ENCODE measurements around the gene CELF4. TPM values are rescaled to one million over a fixed set of nuclear protein-coding genes. Genes with fewer than 3 reads are reported as not detected.

Gene CELF4
- polyA plus RNA-seq, 1 donor: 2.9 TPM

DNA sequence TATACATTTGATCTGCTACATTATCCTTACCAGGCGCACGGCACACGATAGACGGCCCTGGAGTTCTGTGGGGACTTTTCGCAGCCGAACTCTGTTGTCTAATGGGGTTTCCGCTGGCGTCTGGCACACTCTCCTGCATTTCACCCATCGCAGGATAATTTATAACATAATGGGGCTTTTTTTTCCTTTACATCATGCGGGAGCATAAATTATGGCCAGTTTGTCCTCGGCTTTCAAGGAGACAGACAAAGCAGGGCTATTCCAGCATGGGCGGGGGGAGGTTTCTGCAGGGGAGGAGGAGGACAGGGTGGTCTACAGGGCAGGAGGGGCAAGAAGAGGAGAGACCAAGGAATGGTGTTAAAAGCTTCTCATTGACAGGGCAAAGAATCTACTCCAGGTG lies 279.8 kb downstream of the CELF4 start:
- no peak for DNase-seq

DNA sequence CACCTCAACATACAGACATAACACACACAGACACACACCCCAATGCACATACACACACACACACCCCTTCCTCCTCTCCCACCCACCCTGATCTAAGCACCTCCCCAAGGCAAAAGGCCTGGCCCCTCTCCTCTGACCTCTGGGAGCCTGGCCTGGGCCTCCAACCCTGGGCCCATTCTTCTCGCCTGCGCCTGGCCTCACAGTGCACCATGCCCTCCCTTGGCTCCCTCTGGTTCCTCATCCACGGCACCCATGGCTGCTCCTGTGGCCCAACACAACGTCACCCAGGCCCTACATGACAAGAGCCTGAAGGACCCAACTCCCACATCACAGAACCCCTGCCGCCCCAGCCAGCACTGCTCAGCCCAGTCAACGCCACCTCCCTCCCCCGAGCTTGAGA lies 281.3 kb downstream of the CELF4 start:
- DNase-seq: no peak

DNA sequence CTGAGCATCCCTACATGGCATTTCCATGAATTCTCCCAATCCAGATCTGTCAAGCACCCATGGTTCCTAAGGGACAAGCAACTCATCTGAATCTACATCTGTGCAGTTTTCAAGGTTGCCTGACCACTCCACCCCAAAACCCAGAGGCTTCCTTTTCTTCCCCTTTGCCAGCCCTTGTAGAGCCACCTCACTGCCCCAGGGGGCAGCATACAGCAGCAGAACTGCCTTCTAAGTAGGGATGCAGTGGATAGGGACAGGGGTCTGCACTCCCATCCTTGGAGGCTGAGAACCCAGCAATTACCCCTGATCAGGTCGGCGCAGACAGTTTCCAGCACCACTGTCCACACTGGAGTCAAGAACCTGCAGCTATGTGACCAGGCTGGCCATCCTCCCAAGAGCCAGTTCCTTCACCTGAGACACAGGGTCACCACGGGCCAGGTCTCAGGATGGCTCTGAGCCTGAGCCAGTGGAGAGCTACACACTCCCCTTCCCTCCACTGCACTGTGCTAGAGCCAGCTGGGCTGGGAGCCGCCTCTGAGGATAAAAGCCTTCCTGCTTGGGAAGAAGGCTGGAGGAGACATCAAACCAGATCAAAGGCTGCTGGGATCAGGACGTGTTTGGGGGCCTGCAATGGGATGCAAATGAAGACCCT lies 283.1 kb downstream of the CELF4 start:
- no peak for DNase-seq

DNA sequence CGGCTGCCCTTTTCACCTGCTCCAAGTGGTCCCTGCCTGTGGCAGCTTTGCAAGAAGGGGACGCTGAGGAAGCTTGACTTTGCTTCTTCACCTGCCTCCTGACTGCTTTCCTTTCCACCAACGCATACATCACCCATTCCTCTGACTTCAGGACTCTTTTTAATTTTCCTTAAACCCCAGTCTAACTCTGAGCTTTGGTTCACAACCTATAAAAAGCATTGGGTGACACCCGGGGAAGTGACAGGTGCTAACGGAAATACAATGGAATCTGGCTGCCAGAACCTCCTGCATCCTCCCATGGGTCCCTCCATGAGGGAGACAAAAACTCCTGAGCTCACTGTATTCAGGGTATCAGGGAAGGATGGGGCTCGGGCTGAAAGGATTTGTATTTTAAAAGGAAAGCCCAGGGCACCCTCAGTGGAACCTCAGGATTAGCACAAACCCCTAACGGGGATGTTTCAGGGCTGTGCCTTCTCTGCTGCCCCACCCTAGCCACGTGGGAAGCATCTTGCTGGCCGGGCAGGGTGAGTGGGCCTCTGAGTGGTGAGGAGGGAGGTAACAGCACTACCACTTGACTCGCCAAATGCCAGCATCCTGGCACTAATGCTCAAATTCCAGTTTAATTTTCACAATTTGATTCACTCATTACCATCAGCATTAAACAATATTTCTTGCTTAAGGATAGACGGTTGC lies 284.8 kb downstream of the CELF4 start:
- no peak for DNase-seq

DNA sequence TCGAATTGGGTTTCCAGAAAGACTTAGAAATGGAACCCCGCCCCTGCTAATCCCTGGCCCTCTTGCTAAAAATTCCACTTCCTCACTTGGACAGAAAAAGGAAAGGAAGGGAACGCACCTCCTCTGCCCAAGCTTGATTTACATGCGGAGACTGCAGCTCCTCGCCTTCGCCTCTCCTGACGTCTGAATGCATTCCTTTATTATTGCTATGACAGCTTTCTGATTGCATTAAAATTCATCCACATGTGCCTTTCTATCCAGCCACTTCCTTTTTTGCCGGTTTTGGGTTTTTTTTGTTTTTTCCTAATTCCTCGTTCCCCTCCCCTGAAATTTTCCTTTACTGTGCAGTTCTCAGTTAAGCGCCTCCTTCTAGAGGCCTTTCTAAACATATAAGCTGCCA lies 287.8 kb downstream of the CELF4 start:
- DNase-seq: no peak

DNA sequence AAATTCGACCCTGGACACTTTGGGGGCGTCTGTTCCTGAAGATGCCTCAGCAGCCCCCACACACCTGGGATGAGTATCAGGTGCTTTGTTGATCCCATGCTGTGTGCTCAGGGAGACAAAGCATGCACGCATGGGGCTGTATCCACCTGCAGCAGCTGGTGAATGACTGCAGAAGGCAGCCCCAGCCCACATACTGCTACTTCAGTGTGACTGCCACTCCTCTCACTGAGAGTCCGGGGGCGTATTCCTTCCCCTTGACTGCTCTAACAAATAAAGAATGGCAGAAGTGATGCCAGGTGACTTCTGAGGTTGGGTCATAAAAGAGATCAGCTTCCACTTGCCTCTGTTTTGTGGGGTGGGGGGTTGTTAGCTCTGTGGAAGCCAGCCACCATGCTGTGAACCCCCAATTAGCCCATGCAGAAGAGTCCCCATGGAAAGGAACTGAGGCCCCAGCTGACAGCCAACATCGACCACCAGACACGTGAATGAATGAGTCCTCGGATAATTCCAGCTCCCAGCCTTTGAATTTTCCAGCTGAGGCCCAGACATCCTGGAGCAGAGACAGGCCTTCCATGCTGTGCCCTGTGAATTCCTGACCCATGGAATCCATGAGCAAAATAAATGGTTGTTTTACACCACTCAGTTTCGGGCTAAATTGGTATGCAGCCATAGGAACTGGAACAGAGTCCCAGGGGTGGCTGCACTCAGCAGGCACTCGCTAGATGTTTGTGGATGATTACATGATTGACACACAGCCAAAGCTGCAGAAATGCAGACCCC lies 289.3 kb downstream of the CELF4 start:
- DNase-seq: no peak

DNA sequence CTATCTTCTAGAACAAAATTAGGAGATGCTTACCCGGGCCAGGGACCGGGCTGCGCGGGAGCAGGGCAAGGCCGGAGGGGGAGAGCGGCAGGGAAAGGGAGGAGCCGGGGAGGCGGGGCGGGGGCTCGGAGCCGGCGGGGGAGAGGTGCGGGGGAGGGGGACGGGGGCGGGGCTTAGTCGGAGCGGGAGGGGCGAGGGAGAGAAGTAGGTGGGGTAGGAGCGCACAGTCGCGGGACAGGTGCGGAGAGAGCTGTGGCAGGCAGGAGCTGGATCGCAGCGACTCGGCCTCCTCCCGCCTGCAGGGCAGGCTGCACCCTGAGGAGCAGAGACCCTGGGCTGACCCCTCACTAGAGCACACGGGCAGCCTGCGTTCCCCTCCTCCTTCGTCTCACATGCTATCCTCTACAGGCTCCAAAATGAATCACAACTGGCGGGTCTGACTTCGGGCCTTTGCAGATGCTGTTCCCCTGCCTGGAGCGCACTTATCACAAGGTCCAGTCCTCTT lies 290.3 kb downstream of the CELF4 start:
- no peak for DNase-seq

DNA sequence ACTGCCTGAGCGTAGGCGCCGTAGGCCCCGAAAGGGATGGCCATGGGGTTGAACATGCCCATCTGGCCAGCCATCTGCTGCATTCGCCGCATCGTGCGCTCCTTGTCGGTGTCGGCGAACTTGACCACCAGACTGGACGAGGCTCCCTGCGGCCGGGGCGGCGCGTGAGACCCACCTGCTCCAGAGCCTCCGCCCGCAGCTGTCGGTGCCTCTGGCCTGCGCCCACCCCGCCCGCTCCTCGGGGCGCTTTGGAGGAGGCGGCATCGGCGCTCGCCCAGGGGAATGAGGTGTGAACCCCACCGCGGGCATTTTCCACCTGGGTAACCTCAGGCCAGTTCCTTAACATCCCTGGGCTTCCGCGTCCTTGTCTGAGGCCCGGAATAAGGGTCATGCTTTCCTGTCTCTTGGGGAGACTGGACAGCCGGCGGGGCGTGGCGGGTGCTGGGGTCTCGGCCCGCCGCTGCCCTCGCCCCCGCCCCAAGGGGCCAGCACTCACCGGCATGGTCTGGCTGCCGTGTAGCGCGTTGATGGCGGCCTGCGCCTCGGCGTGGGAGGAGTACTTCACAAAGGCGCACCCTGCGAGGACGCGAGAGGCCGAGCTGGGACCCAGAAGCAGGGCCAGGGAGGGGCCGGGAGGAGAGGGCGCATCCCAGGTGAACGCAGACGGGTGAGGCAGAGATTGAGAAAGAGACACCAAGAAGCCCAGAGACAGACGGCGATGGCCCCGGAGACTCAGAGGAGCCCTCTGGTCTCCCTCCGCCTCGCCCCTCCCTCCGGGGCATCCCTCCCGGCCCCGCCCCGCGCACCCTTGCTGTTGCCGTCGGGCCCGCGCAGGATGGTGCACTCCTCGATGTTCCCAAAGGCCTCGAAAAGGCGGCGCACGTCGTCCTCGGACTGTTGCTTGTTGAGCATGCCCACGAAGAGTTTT lies 291.0 kb downstream of the CELF4 start:
- no peak for DNase-seq

DNA sequence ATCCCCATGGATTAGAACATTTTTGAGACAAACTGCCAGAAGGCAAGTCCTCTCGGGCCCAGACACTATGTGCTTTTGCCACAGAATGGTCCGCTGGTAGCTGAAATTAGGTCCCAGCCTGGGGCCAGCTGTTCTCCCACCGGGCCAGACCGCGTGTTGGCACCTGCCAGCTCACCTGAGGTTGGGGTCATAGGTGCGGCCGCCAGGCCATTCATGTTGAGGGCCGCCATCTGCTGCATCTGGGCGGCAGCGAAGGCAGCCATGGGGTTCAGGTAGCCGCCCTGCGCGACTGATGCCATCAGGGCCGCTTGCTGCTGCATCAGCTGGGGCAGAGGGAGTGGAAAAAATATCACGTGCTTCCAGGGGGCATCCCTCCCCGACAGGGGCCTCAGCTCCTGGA lies 292.8 kb downstream of the CELF4 start:
- no peak for DNase-seq

DNA sequence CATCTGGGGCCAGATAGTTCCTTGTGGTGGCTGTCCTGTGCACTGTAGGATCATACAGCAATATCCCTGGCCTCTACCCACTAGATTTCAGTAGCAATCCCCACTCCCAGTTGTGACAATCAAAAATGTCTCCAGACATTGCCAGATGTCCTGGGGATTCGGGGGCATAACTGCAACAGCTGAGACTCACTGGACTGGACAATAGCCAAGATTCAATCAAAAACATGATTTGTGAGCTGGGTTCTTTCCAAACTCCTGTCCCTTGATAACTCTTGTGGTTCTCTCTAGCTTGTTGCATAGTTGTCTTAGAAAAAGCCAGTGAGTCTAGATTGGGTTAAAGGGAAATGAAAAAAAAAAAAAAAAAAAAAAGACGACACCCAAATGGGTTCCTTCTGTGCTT lies 293.4 kb downstream of the CELF4 start:
- no peak for DNase-seq

DNA sequence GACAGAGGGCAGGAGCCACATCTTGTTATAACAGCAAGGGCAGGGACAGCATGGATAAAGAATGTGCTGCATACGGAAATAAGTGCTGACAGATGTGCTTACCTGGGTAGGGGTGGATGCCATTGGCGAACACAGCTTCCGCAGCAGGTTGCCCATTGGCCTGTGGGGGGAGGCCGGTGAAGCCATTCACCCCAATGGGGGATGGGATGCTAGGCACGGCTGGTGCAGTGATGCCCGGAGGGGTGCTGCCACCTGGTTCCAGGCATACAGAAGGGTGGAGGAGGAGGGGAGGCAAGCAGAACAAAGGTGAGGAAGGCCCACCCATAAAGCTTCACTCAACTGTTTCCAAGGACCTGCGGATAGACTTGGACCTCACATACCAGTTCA lies 294.9 kb downstream of the CELF4 start:
- no peak for DNase-seq

DNA sequence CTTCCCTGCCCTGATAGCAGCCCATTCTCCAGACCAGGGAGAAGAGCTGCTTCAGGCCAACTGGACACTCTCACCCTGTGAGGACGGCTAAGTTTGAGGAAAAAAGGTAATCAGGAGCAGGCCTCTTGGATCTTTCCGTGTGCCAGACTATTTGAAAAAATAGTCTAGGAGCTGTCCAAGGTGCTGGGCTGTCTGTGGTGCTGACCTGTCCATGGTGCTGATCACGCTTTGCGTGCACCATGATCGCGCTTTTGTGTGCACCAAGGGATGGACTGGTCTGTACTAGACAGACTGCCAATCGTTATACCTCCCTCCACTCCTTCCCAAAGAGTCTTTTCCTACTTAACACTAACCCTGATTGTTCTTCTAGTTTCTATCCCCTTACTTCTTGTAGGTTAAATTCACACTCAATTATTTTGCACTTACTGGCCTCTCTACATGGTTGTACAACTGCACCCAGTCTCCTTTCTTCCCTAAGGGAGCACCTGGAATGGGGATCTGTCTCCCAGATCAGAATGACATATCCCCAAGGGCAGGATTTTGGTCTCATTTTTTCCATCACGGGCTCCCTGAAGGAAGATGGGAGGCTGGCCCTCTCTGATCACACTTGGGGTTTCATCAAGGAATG lies 295.4 kb downstream of the CELF4 start:
- peak; percentile 82 for DNase-seq

DNA sequence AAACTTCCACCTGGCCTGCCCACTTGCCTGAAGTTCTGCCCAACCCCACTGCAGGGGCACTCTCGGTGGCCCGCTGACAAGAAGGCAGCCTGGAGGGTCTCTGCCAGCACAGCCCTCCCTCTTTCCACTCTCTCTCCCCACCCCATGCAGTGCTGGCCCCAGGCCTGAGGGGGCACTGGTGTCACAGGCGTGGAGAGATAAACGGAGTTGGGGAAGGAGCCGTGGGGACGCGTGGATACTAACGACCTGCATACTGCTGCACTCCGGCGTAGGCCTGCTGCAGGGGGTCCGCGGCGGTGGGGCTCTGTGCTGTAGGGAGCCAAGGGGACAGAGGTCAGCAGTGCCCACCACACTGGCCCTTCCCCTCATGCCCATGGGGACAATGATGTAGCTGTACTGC lies 299.3 kb downstream of the CELF4 start:
- DNase-seq: no peak

DNA sequence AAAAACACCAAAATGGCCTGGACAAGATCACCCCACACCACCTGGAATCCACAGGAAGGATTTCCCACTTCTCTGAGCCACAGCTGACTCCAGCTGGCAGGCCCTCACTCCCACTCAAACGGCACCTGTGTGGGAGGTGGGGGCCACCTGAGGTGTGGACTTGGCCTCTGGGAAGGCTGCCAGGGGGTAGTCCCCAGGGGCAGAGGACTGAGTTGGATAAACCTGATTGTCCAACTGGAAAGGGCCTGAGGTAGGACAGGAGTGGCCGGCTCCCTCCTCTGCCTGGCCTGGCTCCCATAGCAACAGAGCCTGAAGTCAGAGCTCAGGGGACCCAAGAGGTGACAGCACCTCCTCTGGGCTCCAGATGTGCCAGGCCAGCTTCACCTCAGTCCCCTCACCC lies 300.2 kb downstream of the CELF4 start:
- DNase-seq: no peak

DNA sequence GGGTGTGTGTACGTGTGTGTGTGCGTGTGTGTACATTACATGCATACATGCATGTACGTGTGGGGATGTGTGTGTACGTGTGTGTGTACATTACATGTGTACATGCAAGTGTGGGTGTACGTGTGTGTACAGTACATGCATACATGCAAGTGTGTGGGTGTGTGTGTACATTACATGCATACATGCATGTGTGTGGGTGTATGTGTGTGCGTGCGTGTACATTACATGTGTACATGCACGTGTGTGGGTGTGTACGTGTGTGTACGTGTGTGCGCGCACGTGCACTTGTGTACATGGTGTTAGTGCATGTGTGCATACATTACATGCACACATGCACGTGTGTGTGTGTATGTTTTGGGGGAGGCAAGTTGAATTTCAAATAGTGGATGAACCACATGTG lies 300.6 kb downstream of the CELF4 start:
- DNase-seq: no peak

DNA sequence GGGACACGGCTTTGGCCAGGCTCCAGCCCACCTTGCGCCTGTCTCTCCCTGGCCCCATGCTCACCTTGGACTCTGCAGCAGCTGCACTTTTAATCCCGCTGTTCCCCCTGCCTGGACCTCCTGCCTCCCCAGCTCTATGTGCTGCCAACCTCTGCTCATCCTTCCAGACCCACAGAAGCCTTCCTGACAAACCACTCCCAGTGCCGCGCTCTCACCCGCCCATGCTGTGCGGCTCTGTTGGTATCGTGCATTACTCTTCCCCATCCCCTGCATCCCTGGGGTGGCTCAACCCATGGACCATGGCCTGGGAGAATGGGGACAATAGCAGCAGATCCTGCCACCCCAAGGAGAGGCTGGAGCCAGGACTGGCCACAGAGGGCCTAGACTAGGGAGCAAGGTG lies 303.6 kb downstream of the CELF4 start:
- DNase-seq: no peak

DNA sequence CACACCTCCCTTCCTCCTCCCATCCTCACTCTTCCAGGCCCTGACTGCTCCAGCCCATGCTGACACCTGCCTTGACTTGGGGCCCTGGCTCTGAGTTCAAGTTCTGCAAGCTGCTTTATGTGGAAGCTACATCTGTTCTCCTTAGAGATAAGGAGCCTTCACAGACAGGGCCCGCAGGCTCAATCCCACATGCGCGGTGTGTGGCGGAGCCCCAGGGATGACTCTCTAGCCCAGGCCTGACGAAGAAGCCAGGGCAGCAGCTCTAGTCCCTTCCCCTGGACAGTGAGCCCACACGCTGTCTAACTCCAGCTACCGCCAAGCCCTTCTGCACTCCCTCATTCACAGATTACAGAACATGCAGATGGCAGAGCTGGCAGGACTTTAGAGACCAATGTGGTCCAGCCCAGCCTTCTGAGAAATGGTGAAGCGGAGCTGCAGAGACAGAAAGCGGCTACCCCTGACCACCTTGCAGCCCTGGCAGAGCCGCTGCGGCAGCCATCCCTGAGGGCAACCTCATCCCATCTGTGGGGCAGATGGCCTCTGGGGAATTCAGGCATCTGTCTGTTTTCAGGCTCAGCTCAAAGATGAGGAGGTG lies 304.3 kb downstream of the CELF4 start:
- no peak for DNase-seq

DNA sequence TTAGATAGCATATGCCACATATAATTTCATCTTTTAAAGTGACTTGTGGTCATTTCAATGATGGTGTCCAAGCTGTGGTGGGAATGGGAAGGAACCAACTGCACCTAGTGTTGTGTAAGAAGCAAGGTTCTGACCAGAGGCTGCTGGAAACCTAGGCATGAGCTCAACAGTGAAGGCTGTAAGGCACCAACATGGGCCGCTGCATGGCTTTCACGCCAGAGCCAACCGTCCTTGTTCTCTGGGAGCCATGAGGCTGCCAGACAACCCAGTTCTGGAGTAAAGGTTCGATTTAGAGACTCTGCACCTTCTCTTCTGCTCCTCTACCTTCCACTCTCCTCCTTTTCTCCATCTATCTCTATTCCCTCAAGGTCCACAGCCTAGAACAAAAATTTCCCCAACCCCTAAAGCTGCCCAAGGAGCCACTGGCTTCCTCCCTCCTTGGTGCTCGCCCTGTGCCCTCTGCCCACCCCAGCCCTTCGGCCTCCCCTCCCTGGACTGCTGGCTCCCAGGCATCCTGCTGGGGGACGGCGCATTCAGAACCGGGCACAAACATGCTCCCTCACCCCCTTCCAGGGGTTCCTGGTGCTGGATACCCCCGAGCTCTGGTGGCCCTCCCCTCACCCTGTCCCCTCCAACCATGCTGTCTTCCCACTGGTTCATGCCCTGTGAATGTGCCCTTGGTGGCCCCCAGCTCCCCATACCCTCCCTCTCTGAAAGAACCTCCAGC lies 305.1 kb downstream of the CELF4 start:
- no peak for DNase-seq

DNA sequence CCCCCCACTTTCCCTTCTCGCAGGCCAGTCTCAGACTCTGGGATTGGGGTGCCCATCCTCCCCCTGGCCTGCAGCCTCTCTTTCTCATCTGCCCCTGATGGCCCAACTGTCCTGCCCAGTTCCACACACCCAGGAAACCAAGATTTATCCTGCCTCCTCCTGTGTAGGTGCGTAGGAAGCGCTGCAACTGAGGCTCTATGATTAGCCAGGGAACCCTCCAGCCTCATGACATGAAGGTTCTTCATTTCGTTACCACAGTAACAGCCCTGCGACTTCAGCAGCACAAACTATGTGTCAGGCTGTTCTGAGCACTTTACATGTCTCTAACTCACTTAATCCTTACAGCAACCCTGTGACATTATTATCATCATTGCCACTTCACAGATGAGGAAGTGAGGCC lies 305.9 kb downstream of the CELF4 start:
- no peak for DNase-seq

DNA sequence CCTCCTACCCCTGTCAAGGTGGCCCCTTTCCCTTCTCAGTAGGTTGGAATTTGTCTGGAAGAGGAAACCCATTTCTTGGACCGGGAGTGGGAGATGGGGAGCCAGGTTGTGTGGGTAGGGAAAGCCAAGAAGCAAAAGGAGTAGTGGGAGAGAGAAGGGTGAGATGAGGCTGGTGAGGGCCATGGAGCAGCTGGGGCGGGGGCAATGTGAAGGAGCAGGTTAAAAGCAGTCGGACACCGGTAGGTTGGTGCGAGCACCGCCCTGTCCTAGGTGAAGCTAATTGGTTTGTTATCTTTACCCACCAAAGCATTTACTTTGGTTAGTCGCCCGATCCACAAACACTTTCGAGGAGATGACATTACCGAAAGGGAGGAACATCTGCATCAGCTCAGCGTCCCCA lies 306.8 kb downstream of the CELF4 start:
- DNase-seq: no peak

DNA sequence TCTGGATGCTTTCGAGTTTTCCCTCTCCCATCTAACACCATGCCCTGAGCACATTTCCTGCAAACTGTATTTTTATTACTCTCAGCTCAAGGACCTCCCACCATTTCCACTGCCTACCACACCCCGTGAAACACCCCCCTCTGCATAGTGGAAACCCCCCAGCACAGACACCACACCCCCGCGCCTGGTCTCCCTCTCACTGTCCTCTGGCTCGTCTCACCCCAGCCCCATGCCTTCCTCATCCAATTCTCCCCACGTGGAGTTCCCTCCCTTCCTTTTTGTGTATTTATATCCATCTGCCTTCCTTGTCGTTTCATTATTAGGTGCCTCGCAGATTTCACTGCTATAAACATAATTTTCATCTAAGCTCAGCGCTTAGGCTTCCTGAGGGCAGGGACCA lies 307.5 kb downstream of the CELF4 start:
- no peak for DNase-seq
